Mesenchymal stem cell (in vitro differentiated cells and primary cell): Measurements from ENCODE around the gene ETF1.
"Not testable (repeated sequence)": the region's sequence is repeated elsewhere in the genome, so short reads cannot be mapped to it uniquely, and the experiment has no call there.

Source experiments
- DNase-seq: peaks from one replicate; pipeline ENCODE4 v3.0.0-alpha.2; 2013
- H2AFZ ChIP-seq: one replicate; pipeline ENCODE4 v1.6.1; 2013; ENCODE audit warnings: low read depth, mild to moderate bottlenecking, control low read depth, inconsistent platforms, low read length, moderate library complexity
- H2AK5ac ChIP-seq: 2 replicates; pipeline ENCODE4 v1.6.1; 2013; ENCODE audit warnings: low read length, moderate library complexity, mild to moderate bottlenecking, inconsistent platforms; ENCODE audit not compliant: severe bottlenecking
- H2BK120ac ChIP-seq: one replicate; pipeline ENCODE4 v1.6.1; 2013; ENCODE audit warnings: low read depth, mild to moderate bottlenecking, inconsistent platforms, low read length, moderate library complexity
- H2BK12ac ChIP-seq, 2 experiments: one replicate each; pipeline ENCODE4 v1.6.1; 2013; ENCODE audit warnings: inconsistent platforms in 2 of 2, low read length in 2 of 2, mild to moderate bottlenecking in 2 of 2, moderate library complexity in 2 of 2, control low read depth in 1 of 2
- H2BK15ac ChIP-seq: one replicate; pipeline ENCODE4 v1.6.1; 2013; ENCODE audit warnings: mild to moderate bottlenecking, low read depth, inconsistent platforms; ENCODE audit not compliant: poor library complexity, severe bottlenecking
- H2BK5ac ChIP-seq: 2 replicates; pipeline ENCODE4 v1.6.1; 2013; ENCODE audit warnings: low read depth, mild to moderate bottlenecking, low read length, control low read depth, inconsistent platforms; ENCODE audit not compliant: poor library complexity, severe bottlenecking
- H3K14ac ChIP-seq, 2 experiments: one replicate each; pipeline ENCODE4 v1.6.1; 2013; ENCODE audit warnings: inconsistent platforms in 2 of 2, low read length in 2 of 2, control low read depth in 1 of 2, mild to moderate bottlenecking in 1 of 2, moderate library complexity in 1 of 2
- H3K18ac ChIP-seq, 2 experiments: one replicate each; pipeline ENCODE4 v1.6.1; 2013; ENCODE audit warnings: inconsistent platforms in 2 of 2, low read length in 2 of 2, control low read depth in 1 of 2, low read depth in 1 of 2, mild to moderate bottlenecking in 1 of 2
- H3K23ac ChIP-seq, 2 experiments: one replicate each; pipeline ENCODE4 v1.6.1; 2013; ENCODE audit warnings: inconsistent platforms in 2 of 2, low read length in 2 of 2, mild to moderate bottlenecking in 2 of 2, moderate library complexity in 2 of 2, control low read depth in 1 of 2
- H3K27ac ChIP-seq: 2 replicates; pipeline ENCODE4 v1.5.1; 2013; ENCODE audit warnings: mild to moderate bottlenecking, moderate library complexity, low read length, control low read depth, inconsistent platforms; ENCODE audit not compliant: poor library complexity, severe bottlenecking
- H3K27me3 ChIP-seq, 2 experiments: 2 replicates each; pipeline versions ENCODE4 v1.6.1 to v1.7.0; 2013; ENCODE audit warnings: low read length in 2 of 2, mild to moderate bottlenecking in 2 of 2, moderate library complexity in 2 of 2, control low read depth in 1 of 2, inconsistent platforms in 1 of 2; ENCODE audit not compliant: control insufficient read depth in 1 of 2, insufficient read depth in 1 of 2
- H3K36me3 ChIP-seq, 2 experiments: 2 replicates each; pipeline versions ENCODE4 v1.6.1 to v1.7.0; 2013; ENCODE audit warnings: low read length in 2 of 2, control low read depth in 1 of 2, inconsistent platforms in 1 of 2, low read depth in 1 of 2, mild to moderate bottlenecking in 1 of 2; ENCODE audit not compliant: insufficient read depth in 2 of 2, control insufficient read depth in 1 of 2
- H3K4ac ChIP-seq, 2 experiments: one replicate each; pipeline ENCODE4 v1.6.1; 2013; ENCODE audit warnings: inconsistent platforms in 2 of 2, low read length in 2 of 2, mild to moderate bottlenecking in 2 of 2, moderate library complexity in 2 of 2, control low read depth in 1 of 2, low read depth in 1 of 2
- H3K4me1 ChIP-seq: 2 replicates; pipeline ENCODE4 v1.6.1; 2013; ENCODE audit warnings: low read depth, low read length, control low read depth; ENCODE audit not compliant: control insufficient read depth, insufficient read depth
- H3K4me2 ChIP-seq: 2 replicates; pipeline ENCODE4 v1.6.1; 2013; ENCODE audit warnings: low read length, mild to moderate bottlenecking, inconsistent platforms; ENCODE audit not compliant: poor library complexity, severe bottlenecking
- H3K4me3 ChIP-seq, 2 experiments: 2 replicates each; pipeline versions ENCODE4 v1.5.1 to v1.7.0; 2013; ENCODE audit warnings: low read length in 2 of 2, mild to moderate bottlenecking in 2 of 2, control low read depth in 1 of 2, low read depth in 1 of 2; ENCODE audit not compliant: insufficient read depth in 1 of 2
- H3K79me1 ChIP-seq: replicated peaks from 2 replicates; pipeline ENCODE4 v1.6.1; 2013; ENCODE audit warnings: mild to moderate bottlenecking, control low read depth, low read length, inconsistent platforms; ENCODE audit not compliant: poor library complexity, severe bottlenecking
- H3K9ac ChIP-seq: 2 replicates; pipeline ENCODE4 v1.7.0; 2013; ENCODE audit warnings: mild to moderate bottlenecking, low read length, moderate library complexity
- H3K9me3 ChIP-seq: 2 replicates; pipeline ENCODE4 v1.7.0; 2013; ENCODE audit warnings: mild to moderate bottlenecking, low read length; ENCODE audit not compliant: control insufficient read depth
- H4K8ac ChIP-seq: one replicate; pipeline ENCODE4 v1.6.1; 2013; ENCODE audit warnings: inconsistent platforms, mild to moderate bottlenecking, low read length, moderate library complexity
- H4K91ac ChIP-seq: one replicate; pipeline ENCODE4 v1.6.1; 2013; ENCODE audit warnings: mild to moderate bottlenecking, low read length, inconsistent platforms
- WGBS: methylation state at CpG from one replicate; pipeline ENCODE4 v1.1.7; 2013; ENCODE audit warnings: mixed read lengths; 5-methylcytosine and 5-hydroxymethylcytosine counted together

The ETF1 gene

GRCh38 chr5:138476918-138477317 lies 66.1 kb downstream of the ETF1 start:
- H3K36me3 ChIP-seq = no peaks in the 10 kb centered on the region
- no peak overlapping the region for H3K23ac ChIP-seq
- no peak overlapping the region for H4K91ac ChIP-seq
- no peak overlapping the region for H3K14ac ChIP-seq
- H3K27ac ChIP-seq = no peak overlapping the region
- 88% methylated on average over 7 of the region's 7 CpGs for WGBS
- no peak overlapping the region for H2AFZ ChIP-seq
- H3K79me1 ChIP-seq = no peaks in the 10 kb centered on the region
- no peak overlapping the region for H2BK5ac ChIP-seq
- H3K9ac ChIP-seq = no peak overlapping the region
- H3K4ac ChIP-seq = no peak overlapping the region
- no peak overlapping the region for H3K18ac ChIP-seq
- H3K4me3 ChIP-seq = no peak overlapping the region
- no peak overlapping the region for H2BK12ac ChIP-seq
- no peak overlapping the region for H2AK5ac ChIP-seq
- no peak overlapping the region for H4K8ac ChIP-seq
- H2BK15ac ChIP-seq = no peak overlapping the region
- H3K27me3 ChIP-seq = peaks cover 0 to 6% of the 10 kb centered on the region in 2 experiments
- no peak overlapping the region for H2BK120ac ChIP-seq
- no peak for DNase-seq
- H3K4me2 ChIP-seq = no peak overlapping the region
- no peaks in the 10 kb centered on the region for H3K9me3 ChIP-seq
- H3K4me1 ChIP-seq = no peaks in the 10 kb centered on the region

- H3K27me3 ChIP-seq, H2BK12ac ChIP-seq, H2AFZ ChIP-seq, H3K14ac ChIP-seq, H3K18ac ChIP-seq, H2BK15ac ChIP-seq, H4K91ac ChIP-seq, H3K4me2 ChIP-seq, H3K23ac ChIP-seq, H2BK5ac ChIP-seq, DNase-seq, H3K9me3 ChIP-seq, H3K4ac ChIP-seq, H3K4me3 ChIP-seq, H4K8ac ChIP-seq, H3K27ac ChIP-seq, H3K4me1 ChIP-seq, H2BK120ac ChIP-seq, H3K9ac ChIP-seq, H3K36me3 ChIP-seq, H3K79me1 ChIP-seq, H2AK5ac ChIP-seq: not testable (repeated sequence)
- 97% methylated on average over 5 of the region's 5 CpGs for WGBS
Measured at GRCh38 chr5:138473151-138473550, 69.9 kb downstream of the ETF1 start.

- H2BK12ac ChIP-seq = no peak overlapping the region
- H3K4me1 ChIP-seq = peaks cover 5% of the 10 kb centered on the region
- no peak overlapping the region for H2AFZ ChIP-seq
- peaks cover 2% of the 10 kb centered on the region for H3K79me1 ChIP-seq
- no peak overlapping the region for H4K91ac ChIP-seq
- H3K36me3 ChIP-seq = peaks cover 7 to 11% of the 10 kb centered on the region in 2 experiments
- H3K4me2 ChIP-seq = no peak overlapping the region
- 32% methylated on average over 4 of the region's 6 CpGs for WGBS
- H3K9me3 ChIP-seq = no peaks in the 10 kb centered on the region
- no peak overlapping the region for H2BK15ac ChIP-seq
- H2BK5ac ChIP-seq = no peak overlapping the region
- H3K4ac ChIP-seq = no peak overlapping the region
- no peak overlapping the region for H3K23ac ChIP-seq
- H3K18ac ChIP-seq = no peak overlapping the region
- no peak overlapping the region for H3K27ac ChIP-seq
- H3K14ac ChIP-seq = no peak overlapping the region
- no peak overlapping the region for H4K8ac ChIP-seq
- no peak overlapping the region for H3K4me3 ChIP-seq
- peak; percentile 76 for DNase-seq
- H3K9ac ChIP-seq = no peak overlapping the region
- H2BK120ac ChIP-seq = no peak overlapping the region
- H2AK5ac ChIP-seq = no peak overlapping the region
- H3K27me3 ChIP-seq = peaks cover 0 to 3% of the 10 kb centered on the region in 2 experiments
Measured at GRCh38 chr5:138472353-138472752, 70.7 kb downstream of the ETF1 start.

GRCh38 chr5:138471052-138471361 lies 72.0 kb downstream of the ETF1 start:
- no peak overlapping the region for H2BK15ac ChIP-seq
- H3K14ac ChIP-seq = no peak overlapping the region
- no peak overlapping the region for H3K9ac ChIP-seq
- H3K36me3 ChIP-seq = peaks cover 13 to 16% of the 10 kb centered on the region in 2 experiments
- H2BK12ac ChIP-seq = no peak overlapping the region
- H2BK120ac ChIP-seq = no peak overlapping the region
- peaks cover 5% of the 10 kb centered on the region for H3K79me1 ChIP-seq
- H3K4ac ChIP-seq = no peak overlapping the region
- H3K23ac ChIP-seq = no peak overlapping the region
- H2BK5ac ChIP-seq = no peak overlapping the region
- H3K18ac ChIP-seq = no peak overlapping the region
- no peak overlapping the region for H4K91ac ChIP-seq
- peaks cover 0 to 3% of the 10 kb centered on the region in 2 experiments for H3K27me3 ChIP-seq
- no peak overlapping the region for H4K8ac ChIP-seq
- H3K9me3 ChIP-seq = no peaks in the 10 kb centered on the region
- no peak for DNase-seq
- no peak overlapping the region for H3K4me3 ChIP-seq
- no peak overlapping the region for H2AK5ac ChIP-seq
- 85% methylated on average over 2 of the region's 2 CpGs for WGBS
- H2AFZ ChIP-seq = no peak overlapping the region
- H3K4me2 ChIP-seq = no peak overlapping the region
- peaks cover 17% of the 10 kb centered on the region for H3K4me1 ChIP-seq
- H3K27ac ChIP-seq = no peak overlapping the region
